Measurements from ENCODE around the gene TLR10.
"Not testable (repeated sequence)": the region's sequence is repeated elsewhere in the genome, so short reads cannot be mapped to it uniquely, and the experiment has no call there.

The TLR10 gene

DNA sequence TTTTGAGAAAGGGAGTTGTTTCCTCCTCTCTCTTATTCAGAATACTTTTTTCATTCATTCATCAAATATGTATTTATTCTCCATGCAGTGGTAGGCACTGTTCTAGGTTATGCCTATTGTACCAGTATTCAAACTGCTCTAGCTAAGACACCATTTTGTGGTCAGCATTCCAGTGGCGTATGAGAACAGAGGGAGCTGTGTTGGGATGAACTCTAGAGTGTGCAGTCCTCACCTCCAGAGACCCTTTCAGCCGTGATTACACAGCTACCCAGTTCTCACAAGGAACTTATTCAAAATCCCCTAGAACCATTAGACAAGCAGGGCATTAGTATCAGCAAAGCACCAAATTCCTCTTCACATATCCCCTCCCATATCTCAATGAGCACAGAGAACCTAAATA, 17.6 kb upstream of the TLR10 start:
- DNase-seq = no peak

DNA sequence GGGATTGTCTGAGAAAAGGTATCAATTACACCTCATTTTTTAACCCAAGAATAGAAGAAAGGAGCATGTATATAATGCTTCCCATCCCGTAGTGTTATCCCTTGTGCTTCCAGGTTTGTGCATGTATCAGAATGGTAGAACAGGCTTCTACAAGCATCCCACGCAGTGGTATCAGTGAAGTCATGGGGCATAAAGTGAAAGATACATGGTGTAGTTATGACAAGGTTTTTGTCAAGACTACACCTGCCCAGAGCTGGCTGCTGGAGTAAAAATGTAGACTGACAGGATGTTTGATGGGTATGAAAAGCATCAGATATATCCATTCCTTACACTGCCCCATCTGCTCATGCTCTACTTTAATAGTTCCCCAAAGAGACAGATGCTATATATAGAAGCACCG, 12.3 kb upstream of the TLR10 start:
- no peak for DNase-seq

DNA sequence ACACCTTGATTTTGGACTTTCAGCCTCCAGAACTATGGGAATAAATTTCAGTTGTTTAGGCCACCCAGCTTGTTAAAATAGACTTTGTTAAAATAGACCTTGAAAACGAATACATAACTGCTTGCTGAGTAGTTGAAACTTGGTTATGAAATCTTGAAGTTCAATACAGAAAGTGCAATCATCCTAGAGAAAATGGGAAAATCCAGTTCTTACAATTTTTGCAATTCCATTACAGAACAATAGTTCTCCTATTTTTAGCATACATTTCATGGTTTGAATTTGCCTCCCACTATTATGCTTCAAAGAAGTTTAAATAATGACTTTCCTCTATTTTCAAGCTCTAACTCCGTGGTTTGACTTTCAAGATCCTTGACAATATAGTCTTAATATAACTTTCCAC, 11.3 kb upstream of the TLR10 start:
- DNase-seq = no peak

DNA sequence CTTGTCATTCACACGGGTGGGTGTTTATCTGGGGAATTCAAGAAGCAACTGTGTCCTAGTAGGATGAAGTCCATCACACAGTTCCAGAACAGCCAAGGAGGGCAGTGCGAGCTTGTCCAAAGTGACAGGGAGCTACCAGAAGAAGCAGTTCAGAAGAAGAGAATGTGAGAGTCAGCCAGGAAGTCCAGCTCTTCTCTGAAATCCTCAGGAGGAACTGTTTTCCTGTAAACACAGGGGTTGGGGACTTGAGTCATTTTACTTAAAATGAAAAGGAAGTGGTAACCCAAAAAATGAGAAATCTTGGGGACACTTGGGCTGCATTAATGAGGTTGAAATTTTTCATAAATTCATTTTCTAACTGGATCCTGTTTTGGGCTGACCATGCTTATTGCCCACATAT, 8.2 kb upstream of the TLR10 start:
- DNase-seq = no peak

DNA sequence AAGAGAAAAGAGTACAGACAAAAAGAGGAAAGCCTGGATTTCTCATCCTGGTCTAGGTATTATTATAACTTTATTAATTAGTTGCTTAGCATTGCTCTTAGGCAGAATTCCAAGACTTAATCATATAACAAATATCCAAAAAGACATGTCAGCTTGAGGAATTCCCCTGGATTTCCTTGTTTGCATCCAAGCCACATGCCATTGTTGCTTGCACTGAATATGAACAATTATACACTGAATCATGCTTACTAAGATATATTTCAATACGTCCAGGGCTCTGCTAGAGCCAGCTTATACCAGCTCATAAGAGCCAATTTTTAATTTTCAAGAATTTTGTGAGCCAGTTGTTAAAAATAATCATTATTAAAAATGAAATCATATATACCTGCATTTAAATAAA, 5.5 kb upstream of the TLR10 start:
- DNase-seq = no peak

DNA sequence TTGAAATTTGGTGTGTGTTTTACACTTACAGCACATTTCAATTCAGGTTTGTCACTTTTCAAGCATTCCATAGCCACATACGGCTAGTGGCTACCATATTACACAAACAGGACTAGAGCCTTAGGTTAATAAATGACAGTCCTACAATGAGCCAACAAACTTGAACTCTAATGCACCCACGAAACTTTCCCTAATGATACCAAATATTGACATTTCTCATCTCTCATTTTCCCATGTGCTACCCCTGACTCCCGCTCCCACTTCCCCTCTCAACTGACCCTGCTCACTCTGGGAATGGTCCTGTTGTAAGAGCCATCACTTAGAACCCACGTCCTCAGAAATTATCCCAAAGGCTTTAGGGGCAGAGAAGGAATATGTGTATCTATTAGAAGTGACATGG, 4.9 kb upstream of the TLR10 start:
- DNase-seq = no peak

DNA sequence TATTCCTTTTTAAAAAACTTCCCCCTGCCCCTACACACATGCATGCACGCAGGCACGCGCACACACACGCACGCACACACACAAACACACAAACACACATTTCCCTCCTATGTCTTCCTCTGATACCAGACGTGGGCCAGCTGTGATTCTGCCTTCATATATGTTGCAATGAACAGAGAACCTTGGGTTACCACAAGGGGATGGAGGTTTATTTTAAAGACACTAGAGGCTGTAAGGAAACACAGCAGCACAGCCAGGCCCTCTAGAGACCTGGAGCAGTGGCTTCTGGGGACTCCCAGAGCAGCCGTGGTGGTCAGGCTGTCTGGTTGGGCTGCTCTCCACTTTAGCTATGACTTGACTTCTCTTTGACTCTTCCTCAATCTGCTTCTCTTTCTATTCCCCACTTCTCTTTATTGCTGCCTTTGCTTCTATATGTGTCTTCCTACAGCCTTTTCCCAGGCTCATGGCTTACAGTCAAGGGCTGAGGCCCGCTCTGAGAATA, 3.2 kb upstream of the TLR10 start:
- DNase-seq = no peak

DNA sequence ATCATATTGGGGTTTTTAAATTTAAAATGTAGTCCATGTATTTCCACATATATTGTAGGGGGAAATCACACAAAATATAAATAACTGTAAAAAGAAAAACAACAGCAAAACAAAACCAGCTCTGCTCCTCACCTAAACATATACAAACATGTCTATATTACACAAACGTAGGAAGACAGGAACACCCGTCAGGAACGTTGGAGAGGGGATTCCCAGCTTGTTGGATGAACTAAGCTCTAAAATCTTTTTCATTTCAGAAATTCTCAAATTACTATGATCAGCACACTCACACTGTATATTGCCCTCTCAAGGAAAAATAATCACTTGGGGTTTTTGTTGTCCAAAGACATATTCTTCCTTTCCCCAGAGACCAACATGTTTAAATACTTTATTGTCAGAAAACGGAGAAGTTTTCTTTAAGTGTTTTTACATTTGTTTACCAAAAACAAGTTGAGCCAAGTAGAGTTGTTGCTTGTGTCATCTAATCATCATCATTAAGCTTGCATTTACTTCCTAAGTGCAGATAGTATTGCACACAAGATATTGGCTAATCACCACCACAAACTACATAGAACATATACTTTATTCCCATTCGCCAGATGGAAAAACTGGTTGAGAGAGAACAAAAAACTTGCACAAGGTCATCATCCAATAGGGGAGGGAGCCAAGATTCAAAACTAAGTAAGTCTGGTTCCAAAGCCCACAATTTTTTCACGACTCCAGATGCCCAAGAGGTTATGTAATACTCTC, 2.4 kb upstream of the TLR10 start:
- DNase-seq = no peak

DNA sequence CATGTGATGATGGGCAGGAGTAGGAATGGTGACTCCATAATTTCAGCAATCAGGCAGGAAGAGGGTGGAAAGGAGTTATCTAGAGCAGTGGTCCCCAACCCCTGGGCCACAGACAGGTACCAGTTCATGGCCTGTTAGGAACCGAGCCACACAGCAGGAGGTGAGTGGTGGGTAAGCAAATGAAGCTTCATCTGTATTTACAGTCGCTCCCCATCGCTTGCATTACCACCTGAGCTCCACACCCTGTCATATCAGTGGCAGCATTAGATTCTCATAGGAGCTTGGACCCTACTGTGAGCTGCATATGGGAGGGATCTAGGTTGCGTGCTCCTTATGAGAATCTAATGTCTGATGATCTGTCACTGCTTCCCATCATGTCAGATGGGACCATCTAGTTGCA, 1.4 kb upstream of the TLR10 start:
- no peak for DNase-seq

DNA sequence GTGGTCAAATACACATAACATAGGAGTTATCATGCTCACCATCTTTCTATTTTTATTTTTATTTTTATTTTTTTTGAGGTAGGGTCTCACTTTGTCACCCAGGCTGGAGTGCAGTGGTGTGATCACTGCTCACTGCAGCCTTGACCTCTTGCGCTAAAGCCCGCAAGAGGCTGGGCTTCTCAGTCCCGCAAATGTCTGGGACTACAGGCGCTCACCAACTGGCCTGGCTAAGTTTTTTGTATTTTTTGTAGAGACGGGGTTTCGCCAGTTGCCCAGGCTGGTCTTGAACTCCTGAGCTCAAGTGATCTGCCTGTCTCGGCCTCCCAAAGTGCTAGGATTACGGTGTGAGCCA, 295 bp upstream of the TLR10 start:
- no peak for DNase-seq

DNA sequence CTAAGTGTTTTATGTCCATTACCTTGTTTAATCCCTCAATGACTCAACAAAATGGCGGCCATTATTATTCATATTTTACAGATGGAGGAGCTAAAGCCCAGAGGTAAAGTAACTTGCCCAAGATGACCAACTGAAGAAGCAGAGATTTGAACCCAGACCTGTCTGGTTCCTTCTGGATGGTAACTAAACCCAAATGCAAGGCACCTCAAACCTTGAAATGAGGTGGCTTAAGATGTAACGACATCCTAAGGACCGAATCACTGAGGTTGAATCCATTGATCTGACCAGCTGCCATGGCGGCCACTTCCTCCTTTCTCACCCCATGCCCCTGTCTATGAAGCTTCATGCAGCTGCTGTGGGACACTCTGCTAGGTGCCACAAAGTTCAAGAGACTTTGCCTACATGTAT, 932 bp downstream of the TLR10 start:
- no peak for DNase-seq

DNA sequence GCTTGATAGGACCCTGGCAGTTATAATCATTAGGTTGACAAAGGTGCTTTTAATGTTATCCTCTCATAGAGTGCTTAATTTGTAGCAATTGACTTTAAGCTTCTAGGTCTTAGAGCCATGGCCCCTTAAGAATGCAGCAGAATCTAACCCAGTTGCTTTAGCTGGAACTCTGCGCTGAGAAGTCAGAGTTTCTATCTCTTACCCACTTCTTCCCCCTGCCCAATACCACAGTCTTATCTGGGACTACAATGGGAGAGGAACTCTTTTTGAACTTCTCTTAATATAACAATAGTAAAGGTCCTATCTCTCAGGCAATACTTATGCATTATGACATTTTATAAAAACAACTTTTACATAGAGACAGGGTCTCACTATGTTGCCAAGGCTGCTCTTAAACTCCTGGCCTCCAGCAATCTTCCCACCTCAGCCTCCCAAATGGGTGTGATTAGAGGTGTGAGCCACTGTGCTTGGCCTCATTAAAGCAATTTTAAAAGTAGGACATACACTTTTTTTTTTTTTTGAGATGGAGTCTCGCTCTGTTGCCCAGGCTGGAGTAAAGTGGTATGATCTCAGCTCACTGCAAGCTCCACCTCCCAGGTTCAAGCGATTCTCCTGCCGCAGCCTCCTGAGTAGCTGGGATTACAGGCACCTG, 1.8 kb downstream of the TLR10 start:
- no peak for DNase-seq

DNA sequence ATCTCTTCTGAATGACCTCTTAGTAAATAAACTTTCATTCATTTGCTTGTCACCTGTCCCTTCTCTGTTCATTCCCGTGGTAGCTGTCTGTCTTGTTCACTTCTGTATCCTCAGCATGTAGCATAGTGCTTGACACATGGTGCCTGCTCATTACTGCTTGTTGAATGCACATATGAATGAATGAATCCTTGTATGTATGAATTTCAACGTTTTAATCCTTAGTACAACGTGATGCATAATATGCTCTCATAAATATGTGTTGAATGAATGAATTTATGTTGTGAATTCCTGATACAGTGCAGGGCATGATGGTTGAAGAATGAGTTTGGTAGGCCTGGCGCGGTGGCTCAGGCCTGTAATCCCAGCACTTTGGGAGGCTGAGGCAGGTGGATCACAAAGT, 3.0 kb downstream of the TLR10 start:
- DNase-seq = no peak

DNA sequence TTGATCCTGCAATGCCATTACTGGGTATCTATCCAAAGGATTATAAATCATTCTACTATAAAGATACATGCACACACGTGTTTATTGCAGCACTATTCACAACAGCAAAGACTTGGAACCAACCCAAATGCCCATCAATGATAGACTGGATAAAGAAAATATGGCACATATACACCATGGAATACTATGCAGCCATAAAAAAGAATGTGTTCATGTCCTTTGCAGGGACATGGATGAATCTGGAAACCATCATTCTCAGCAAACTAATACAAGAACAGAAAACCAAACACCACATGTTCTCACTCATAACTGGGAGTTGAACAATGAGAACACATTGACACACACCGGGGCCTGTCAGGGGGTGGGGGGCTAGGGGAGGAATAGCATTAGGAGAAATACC, 4.9 kb downstream of the TLR10 start:
- not testable (repeated sequence) for DNase-seq

DNA sequence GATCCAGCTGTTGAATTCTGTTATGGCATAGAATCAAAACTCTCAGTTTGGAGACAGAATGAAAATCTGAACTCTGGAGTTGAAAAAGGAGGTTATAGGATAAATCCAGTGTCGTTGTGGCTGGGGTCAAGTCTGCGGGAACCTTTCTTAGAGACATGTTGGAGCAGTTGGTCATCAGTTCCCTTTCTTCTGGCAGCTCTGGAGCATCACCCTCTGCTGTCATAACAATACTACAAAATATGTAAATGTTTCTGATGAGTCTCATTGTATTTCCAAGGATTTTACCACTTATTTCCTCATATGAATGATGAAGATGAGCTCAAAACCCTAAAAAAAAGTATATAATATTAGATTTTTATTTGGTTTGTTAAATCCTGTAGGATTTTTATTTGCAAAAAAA, 7.5 kb downstream of the TLR10 start:
- no peak for DNase-seq

DNA sequence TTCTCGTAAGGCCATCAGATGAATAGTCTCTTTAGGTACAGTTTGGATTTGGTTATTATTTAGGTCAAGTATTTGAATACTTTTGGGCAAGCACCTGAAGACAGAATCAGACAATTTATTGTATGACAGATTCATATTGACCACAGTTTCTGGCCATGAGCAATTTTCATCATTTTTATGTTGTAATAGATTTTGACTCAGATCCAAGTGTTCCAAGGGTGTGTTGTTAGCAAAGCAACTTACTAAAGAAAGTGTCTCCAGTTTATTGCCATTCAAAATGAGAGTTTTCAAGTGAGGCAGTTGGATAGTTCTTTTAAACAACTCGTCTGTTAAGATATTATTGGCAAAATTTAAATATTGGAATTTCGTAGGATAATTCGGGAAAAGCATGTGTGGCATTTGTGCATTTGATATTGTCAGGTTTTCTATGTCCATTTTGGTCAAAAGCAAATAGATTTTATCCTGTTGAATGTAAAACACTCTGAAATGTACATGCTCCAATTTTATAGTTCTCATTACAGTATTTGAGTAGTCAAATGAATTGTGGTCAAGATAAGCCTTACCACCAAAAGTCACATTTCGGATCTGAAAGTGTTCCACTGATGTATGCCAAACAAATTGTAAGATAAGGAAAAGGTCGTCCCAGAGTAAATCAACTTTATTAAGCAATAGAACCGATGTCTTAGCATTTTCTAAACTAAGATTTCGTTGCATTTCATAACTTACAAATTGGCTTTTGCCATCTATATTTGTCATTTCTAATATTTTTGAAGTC, 8.4 kb downstream of the TLR10 start:
- DNase-seq = no peak

DNA sequence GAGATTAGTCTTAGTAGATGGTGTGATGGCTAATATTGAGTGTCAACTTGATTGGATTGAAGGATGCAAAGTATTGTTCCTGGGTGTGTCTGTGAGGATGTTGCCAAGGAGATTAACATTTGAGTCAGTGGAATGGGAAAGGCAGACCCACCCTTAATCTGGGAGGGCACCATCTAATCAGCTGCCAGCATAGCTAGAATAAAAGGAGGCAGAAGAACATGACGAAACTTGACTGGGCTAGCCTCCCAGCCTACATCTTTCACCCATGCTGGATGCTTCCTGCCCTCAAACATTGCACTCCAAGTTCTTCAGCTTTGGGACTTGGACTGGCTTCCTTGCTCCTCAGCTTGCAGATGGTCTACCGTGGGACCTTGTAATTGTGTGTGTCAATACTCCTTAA, 12.5 kb downstream of the TLR10 start:
- DNase-seq = not testable (repeated sequence)

DNA sequence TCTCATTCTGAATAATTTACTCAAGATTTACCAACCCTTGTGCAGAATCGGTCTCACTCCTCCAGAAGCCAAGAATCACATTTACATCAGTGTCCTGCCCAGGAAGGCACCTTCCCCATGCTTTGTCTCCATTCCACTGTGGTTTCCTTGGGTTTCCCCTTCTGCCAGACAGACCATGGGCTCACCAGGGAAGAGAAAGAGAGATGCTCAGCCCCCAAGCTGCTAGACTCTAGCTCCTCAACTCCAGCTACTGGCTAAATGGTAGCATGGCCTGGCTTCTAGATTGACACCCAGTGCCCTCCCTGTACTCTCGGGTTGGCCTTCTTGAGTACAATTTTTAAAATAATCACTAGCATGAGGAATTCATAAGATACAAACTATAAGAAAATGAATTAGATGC, 12.9 kb downstream of the TLR10 start:
- DNase-seq = no peak

DNA sequence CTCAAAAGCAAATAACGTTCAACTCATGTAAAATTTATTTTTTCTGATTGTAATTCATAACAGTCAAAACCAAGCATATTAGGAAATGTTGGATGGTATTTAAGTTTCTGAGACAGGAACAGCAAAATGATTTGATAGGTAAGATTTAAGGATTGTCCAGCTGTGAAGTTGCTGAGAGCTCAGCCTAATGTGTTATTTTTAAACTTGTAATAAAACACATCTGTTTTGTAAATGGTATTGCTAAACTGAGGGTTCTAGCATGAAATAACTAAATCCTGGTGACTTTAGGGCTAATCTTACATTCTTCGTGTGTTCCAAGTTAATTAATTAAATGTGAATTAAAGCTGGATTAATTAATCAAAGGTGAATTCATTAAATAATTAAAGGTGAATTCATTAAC, 13.3 kb downstream of the TLR10 start:
- DNase-seq = no peak

DNA sequence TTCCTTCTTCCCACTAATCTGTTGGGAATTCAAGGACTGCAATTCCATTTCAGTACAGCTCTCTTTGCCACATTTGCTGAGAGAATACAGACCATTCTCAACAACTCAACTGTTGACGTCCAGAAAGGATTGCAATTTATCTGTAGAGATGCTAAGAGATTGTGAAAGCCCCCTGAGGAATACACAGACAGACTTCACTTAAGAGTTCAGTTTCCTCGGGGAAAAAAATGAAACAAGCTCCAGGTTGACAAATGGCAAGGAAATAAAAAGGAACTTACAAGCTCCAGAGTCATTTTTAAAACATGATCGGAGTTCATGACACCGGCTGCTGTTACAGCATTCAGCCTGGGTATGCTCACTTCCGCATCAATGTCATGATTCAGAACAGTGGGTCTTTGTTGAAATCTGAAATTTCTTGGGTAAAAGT, 13.8 kb downstream of the TLR10 start:
- DNase-seq = no peak

DNA sequence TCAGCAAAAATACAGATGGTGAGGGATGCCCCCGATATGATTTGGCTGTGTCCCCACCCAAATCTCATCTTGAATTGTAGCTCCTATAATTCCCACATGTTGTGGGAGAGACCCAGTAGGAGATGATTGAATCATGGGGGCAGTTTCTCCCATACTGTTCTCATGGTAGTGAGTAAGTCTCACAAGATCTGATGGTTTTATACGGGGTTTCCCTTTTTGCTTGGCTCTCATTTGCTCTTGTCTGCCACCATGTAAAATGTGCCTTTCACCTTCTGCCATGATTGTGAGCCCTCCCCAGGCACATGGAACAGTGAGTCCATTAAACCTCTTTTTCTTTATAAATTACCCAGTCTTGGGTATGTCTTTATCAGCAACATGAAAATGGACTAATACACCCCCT, 15.8 kb downstream of the TLR10 start:
- not testable (repeated sequence) for DNase-seq

DNA sequence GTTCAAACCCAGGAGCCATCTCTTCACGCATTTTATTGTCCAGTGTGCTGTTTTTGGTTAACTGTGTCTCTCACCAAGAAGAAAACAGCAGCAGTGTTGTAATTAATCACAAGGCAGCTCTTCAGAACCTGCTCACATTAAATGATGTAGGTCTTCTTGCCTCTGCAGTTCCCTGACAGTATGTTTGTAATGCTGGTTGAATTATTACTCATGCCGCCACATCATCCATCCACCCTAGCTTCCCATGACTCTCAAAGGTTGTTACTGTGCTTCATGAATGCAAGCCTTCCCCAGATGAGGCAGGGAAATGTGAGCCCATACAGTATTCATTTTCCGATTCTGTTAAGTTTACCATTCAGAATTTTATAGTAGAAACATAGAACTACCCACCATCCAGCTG, 17.4 kb downstream of the TLR10 start:
- DNase-seq = no peak

DNA sequence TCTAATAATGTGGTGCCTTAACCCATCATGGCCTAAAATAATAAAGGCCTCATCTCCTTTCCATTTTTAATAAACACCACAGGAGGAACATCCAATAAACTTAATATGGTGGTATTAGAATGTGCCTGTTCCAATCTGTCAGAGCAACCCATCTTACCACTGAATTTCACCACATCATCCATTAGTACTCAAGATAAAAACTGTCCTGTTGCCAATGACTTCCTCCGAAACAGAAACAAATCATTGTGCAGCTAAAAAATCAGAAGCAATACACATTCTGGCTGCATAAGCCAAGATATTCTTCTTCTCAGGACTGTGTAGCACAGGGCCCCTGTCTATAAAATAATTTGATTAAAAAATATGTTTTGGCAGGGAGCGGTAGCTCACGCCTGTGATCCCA, 18.5 kb downstream of the TLR10 start:
- DNase-seq = no peak

DNA sequence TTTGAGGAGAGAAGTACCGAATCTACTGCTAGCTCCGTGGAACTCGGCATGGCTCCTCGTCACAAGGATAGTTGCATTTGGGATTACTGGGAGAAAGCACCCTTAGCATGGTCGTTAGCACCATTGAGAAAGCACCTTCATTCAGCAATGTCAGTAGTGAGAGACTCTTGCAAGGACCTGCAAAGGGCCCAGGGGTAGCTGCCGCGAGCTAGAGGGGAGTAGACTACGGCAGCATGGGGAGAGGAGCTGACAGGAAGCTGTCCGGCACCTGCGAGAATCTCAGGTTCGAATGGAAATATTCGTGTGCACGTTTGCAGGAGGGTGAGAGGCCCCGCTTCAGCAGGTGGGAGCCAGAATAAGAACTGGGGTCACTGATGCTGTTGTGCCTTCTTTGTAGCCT, 20.2 kb downstream of the TLR10 start:
- no peak for DNase-seq
